Gastrocnemius medialis (tissue), 4 donors: ENCODE measurements around the gene B3GALT4. TPM values are rescaled to one million over a fixed set of nuclear protein-coding genes. Genes with fewer than 3 reads are reported as not detected.
A peak's percentile ranks its signal among the peaks of the same experiment; 100 is the strongest.

Experiments
- ATAC-seq, 2 donors: fragments of 150-250 bp; one replicate each; pipeline ENCODE4 v1.9.1; 2016
- DNase-seq, 2 donors: peaks; one replicate each; pipeline ENCODE4 v3.0.0-alpha.2; 2019
- H3K27ac ChIP-seq, 4 donors: fragments of 200-600 bp; sonication (generic); 1 replicate in 1 of 4; 2 replicates in 3 of 4; pipeline ENCODE4 v1.5.1; 2016 to 2018; ENCODE audit warnings: mild to moderate bottlenecking in 2 of 4, moderate library complexity in 1 of 4
- H3K27me3 ChIP-seq, 3 donors: fragments of 200-600 bp; sonication (generic) in 2 of 3; 1 replicate in 1 of 3; 2 replicates in 2 of 3; pipeline versions ENCODE4 v1.5.1 to v1.6.0; 2016 to 2019; ENCODE audit warnings: mild to moderate bottlenecking in 1 of 3, moderate library complexity in 1 of 3
- H3K36me3 ChIP-seq, 2 donors: fragments of 200-600 bp; sonication (generic) in 1 of 2; one replicate each; pipeline ENCODE4 v1.5.1; 2017 to 2018
- H3K4me1 ChIP-seq, 2 donors: fragments of 200-600 bp; sonication (generic) in 1 of 2; one replicate each; pipeline ENCODE4 v1.5.1; 2016 to 2017; ENCODE audit warnings: mild to moderate bottlenecking in 2 of 2
- H3K4me3 ChIP-seq, 4 donors: fragments of 200-600 bp; sonication (generic) in 3 of 4; 1 replicate in 1 of 4; 2 replicates in 3 of 4; pipeline ENCODE4 v1.5.1; 2016 to 2019; ENCODE audit warnings: mild to moderate bottlenecking in 2 of 4
- H3K9me3 ChIP-seq, 3 donors: fragments of 200-600 bp; sonication (generic) in 2 of 3; 1 replicate in 1 of 3; 2 replicates in 2 of 3; pipeline ENCODE4 v1.5.1; 2016 to 2019
- POLR2A ChIP-seq, 2 donors: fragments of 450-650 bp; IDR thresholded peaks; one replicate each; pipeline ENCODE4 v1.6.1; 2017; ENCODE audit warnings: antibody characterized with exemption in 2 of 2, mild to moderate bottlenecking in 2 of 2, moderate library complexity in 2 of 2
- in situ Hi-C, 4 donors: fragments of 200-750 bp; cut with MboI; loops; one replicate each; pipeline versions ENCODE4 v1.15.0 to v1.8.0; 2017; ENCODE audit warnings: low sequenced_read_pairs in 4 of 4
- intact Hi-C: fragments of 100-400 bp; cut with DNase I; formaldehyde crosslinking; loops from one replicate; pipeline ENCODE4 v1.15.1; 2023; ENCODE audit warnings: low total_unique reads
- total RNA-seq, 4 donors: library from RNA; depleted of rRNA; stranded (reverse); fragments of >200 nt; gene quantifications; one replicate each; pipeline versions ENCODE4 v1.1.0 to v1.2.3, GENCODE V29; 2016
- TF ChIP-seq, protein P1 (sequence below), 5 experiments: fragments of 450-650 bp in 3 of 5; fragments of 200-600 bp in 2 of 5; sonication (generic) in 2 of 5; IDR thresholded peaks in 4 of 5; conservative IDR thresholded peaks in 1 of 5; 1 replicate in 4 of 5; 2 replicates in 1 of 5; pipeline ENCODE4 v1.5.1; 2016 to 2019; ENCODE audit warnings: antibody characterized with exemption in 5 of 5, mild to moderate bottlenecking in 3 of 5, moderate library complexity in 3 of 5

Gene B3GALT4
- total RNA-seq, 4 donors from 2014 or later: 1.0 to 2.0 (median 1.7) TPM

DNA sequence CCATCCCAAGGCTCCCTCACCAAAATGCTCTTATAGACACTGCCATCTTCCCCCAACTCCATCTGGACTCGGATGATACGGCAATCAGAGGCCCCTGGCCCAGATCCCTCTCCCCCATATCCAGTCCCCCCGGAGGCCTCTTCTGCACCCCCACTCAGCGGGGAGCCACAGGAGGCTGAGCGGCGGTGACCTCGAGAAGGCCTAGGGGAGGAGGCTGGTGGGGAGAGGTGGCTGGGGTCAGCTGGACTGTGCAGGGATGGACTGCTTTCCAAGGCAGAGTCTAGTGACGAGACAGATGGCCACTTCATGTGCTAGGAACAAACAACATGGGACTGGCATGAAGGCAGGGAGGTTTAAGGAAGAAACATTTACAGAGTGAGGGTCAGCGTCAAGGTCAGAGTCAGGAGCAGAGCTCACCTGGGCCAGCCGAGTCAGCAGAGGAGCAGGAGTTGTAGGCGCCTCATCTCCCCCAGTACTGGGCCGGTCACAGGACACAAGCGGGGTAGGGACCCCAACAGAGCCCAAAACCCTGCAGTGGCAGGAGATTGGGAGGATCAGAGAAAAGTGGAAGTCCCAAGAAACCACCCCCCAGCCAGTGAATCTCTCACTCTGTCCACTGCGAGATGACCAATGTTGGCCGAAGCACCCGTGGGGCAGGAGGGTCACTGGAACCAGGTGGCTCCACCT, 16.2 kb downstream of the B3GALT4 start:
- Histone ChIP-seq H3K27me3 (no peaks in the 10 kb centered on the region), H3K36me3 (peaks cover 2 to 63% of the 10 kb centered on the region in 2 donors), H3K4me1 (peaks cover 16 to 23% of the 10 kb centered on the region in 2 donors), H3K9me3 (no peaks in the 10 kb centered on the region), H3K4me3 (no peak overlapping the region), H3K27ac (no peak overlapping the region)
- intact Hi-C loops: no loop called here
- DNase-seq: no peak
- ATAC-seq: no peak
- no peak for TF ChIP-seq POLR2A (IDR thresholded peaks at IDR 0.05)
- TF ChIP-seq, protein P1, sequence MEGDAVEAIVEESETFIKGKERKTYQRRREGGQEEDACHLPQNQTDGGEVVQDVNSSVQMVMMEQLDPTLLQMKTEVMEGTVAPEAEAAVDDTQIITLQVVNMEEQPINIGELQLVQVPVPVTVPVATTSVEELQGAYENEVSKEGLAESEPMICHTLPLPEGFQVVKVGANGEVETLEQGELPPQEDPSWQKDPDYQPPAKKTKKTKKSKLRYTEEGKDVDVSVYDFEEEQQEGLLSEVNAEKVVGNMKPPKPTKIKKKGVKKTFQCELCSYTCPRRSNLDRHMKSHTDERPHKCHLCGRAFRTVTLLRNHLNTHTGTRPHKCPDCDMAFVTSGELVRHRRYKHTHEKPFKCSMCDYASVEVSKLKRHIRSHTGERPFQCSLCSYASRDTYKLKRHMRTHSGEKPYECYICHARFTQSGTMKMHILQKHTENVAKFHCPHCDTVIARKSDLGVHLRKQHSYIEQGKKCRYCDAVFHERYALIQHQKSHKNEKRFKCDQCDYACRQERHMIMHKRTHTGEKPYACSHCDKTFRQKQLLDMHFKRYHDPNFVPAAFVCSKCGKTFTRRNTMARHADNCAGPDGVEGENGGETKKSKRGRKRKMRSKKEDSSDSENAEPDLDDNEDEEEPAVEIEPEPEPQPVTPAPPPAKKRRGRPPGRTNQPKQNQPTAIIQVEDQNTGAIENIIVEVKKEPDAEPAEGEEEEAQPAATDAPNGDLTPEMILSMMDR (IDR thresholded peaks at IDR 0.05 in 4 of 5, conservative IDR thresholded peaks at IDR 0.05 in 1 of 5): no peak
- in situ Hi-C loops: loop anchor here in 1 of 4 donors (25.0 kb wide), 1 partner anchor 1431 kb away; the partner anchor contains the start of gene NEU1

GRCh38 chr6:33294086-33294823, 17.3 kb downstream of the B3GALT4 start:
- DNase-seq (no peak), ATAC-seq (no peak)
- in situ Hi-C loops (loop anchor here in 1 of 4 donors (25.0 kb wide), 1 partner anchor 1432 kb away; the partner anchor contains the start of gene NEU1), intact Hi-C loops (no loop called here)
- Histone ChIP-seq H3K27ac (no peak overlapping the region), H3K4me1 (peaks cover 11 to 18% of the 10 kb centered on the region in 2 donors), H3K27me3 (no peaks in the 10 kb centered on the region), H3K9me3 (no peaks in the 10 kb centered on the region), H3K36me3 (peaks cover 2 to 62% of the 10 kb centered on the region in 2 donors), H3K4me3 (no peak overlapping the region)
- TF ChIP-seq, protein P1 (IDR thresholded peaks at IDR 0.05 in 4 of 5, conservative IDR thresholded peaks at IDR 0.05 in 1 of 5): no peak
- TF ChIP-seq POLR2A (IDR thresholded peaks at IDR 0.05): no peak

DNA sequence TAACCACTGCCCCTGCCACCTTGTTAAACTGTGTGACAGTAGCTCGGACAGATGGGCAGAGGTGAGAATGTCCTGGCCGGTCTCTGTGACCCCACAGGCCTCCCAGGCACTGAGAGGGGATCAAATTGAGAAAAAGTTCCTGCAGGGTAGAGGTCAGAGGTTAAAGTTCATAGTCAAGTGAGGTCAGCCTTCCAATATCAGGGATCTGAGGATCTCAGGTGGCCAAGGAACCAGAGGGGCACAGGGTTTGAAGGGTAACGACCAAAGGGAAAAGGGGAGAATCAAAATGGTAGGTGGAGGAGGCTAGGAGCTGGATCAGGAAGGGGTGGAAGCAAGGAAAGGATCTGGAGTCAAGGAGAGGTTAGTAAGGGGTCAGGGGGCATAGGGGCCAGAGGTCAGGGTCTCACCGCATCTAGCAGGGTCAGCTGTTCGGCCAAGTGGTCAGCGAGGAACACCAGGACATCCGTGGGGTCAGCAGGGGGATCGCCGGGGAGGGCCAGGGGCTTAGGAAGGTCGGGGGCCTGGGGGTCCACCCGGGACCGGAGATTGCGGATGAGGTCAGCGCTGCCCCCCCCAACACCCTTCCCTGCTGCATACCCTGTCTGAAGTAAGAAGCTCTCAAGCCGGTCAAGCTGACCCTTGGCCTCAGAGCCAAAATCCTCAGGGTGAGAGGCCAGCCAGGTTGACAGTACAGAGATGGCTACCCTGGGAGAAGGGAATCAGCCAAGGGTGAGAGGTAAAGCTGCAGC, 18.9 kb downstream of the B3GALT4 start:
- no peaks in the 10 kb centered on the region for H3K27me3 ChIP-seq
- peaks cover 2 to 58% of the 10 kb centered on the region in 2 donors for H3K36me3 ChIP-seq
- H3K9me3 ChIP-seq: no peaks in the 10 kb centered on the region
- no peak for DNase-seq
- no peak overlapping the region for H3K27ac ChIP-seq
- TF ChIP-seq, protein P1 (IDR thresholded peaks at IDR 0.05 in 4 of 5, conservative IDR thresholded peaks at IDR 0.05 in 1 of 5): no peak
- TF ChIP-seq POLR2A (IDR thresholded peaks at IDR 0.05): no peak
- no peak for ATAC-seq
- peaks cover 8 to 19% of the 10 kb centered on the region in 2 donors for H3K4me1 ChIP-seq
- intact Hi-C loops (no loop called here), in situ Hi-C loops (loop anchor here in 1 of 4 donors (25.0 kb wide), 1 partner anchor 1433 kb away; the partner anchor contains the start of gene NEU1)
- H3K4me3 ChIP-seq: no peak overlapping the region

DNA sequence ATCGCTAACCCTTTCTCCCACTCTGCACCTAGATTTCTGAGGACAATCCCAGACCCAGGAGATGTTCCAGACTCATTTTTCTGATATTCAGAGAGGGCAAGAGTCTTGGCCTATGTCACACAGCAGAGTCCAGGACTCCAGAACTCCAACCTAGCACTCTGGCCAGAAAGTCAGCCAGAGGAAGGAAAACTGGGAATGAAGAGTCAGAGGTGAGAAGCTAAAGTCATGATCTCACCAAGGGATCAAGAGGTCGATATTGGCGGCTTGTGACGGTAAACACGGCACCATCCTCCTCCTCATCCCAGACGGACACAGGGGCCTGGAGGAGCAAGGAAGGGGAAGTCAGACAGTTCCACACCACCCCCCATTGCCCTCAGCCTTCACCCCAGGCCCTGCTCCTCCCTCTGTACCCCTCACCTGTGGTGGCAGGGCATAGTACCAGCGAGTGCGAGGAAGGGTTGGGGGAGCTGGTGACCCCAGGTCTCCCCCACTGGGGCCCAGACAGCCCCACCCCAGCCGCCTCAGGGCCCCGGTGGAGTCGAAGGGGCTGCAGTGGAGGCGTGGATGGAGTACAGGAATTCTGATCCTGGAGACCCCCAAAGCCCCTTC, 20.0 kb downstream of the B3GALT4 start:
- in situ Hi-C loops: loop anchor here in 1 of 4 donors (25.0 kb wide), 1 partner anchor 1435 kb away; the partner anchor contains the start of gene NEU1
- TF ChIP-seq, protein P1 (IDR thresholded peaks at IDR 0.05 in 4 of 5, conservative IDR thresholded peaks at IDR 0.05 in 1 of 5): no peak
- TF ChIP-seq POLR2A (IDR thresholded peaks at IDR 0.05): no peak
- H3K4me1 ChIP-seq: peaks cover 11 to 23% of the 10 kb centered on the region in 2 donors
- H3K27ac ChIP-seq: peak overlapping the region; percentile 96 to 99 (median 97)
- ATAC-seq: no peak
- DNase-seq: no peak
- no peaks in the 10 kb centered on the region for H3K9me3 ChIP-seq
- peaks cover 0 to 47% of the 10 kb centered on the region in 2 donors for H3K36me3 ChIP-seq
- peak overlapping the region in 2 of 4 donors; percentile 85 to 86 for H3K4me3 ChIP-seq
- no peaks in the 10 kb centered on the region for H3K27me3 ChIP-seq
- intact Hi-C loops: no loop called here
